K562 (cell line): ENCODE data around the gene VPS18. TPM values are rescaled to one million over a fixed set of nuclear protein-coding genes. Genes with fewer than 3 reads are reported as not detected.

Source experiments
- DMBX1 ChIP-seq: fragments of 250-450 bp; sonication (Bioruptor Pico); IDR thresholded peaks from 2 replicates; pipeline ENCODE4 v1.8.0; 2022; ENCODE audit warnings: inconsistent platforms, mild to moderate bottlenecking, moderate library complexity, borderline replicate concordance
- FOSL1 ChIP-seq: fragments of 200-800 bp; sonication (Bioruptor generic); conservative IDR thresholded peaks from 2 replicates; pipeline ENCODE4 v1.6.1; 2016; ENCODE audit warnings: missing genetic modification characterization, missing compliant biosample characterization
- FOXP1 ChIP-seq: sonication (generic); formaldehyde crosslinking; IDR thresholded peaks from 2 replicates; pipeline ENCODE4 v1.8.0; 2022; ENCODE audit warnings: mild to moderate bottlenecking, missing genetic modification reagents
- FOXP4 ChIP-seq: sonication (generic); formaldehyde crosslinking; IDR thresholded peaks from 2 replicates; pipeline ENCODE4 v1.8.0; 2022; ENCODE audit warnings: mild to moderate bottlenecking, missing genetic modification reagents, borderline replicate concordance
- NR3C1 ChIP-seq: sonication (generic); formaldehyde crosslinking; IDR thresholded peaks from 2 replicates; pipeline ENCODE4 v1.8.1; 2022; ENCODE audit warnings: missing genetic modification reagents
- PHF20 ChIP-seq: fragments of 450-650 bp; IDR thresholded peaks from 2 replicates; pipeline ENCODE4 v1.6.1; 2018; ENCODE audit not compliant: partially characterized antibody
- RBBP5 ChIP-seq: fragments of 200-600 bp; sonication (generic); IDR thresholded peaks from 2 replicates; pipeline ENCODE4 v1.6.1; 2012; ENCODE audit warnings: borderline replicate concordance, mild to moderate bottlenecking, low read length, control low read depth, inconsistent platforms; ENCODE audit not compliant: insufficient read depth, poor library complexity, severe bottlenecking
- SAP30 ChIP-seq: fragments of 200-600 bp; sonication (generic); IDR thresholded peaks from 2 replicates; pipeline ENCODE4 v1.6.1; 2012; ENCODE audit warnings: borderline replicate concordance, low read depth, mild to moderate bottlenecking, moderate library complexity, low read length, control low read depth, inconsistent platforms; ENCODE audit not compliant: insufficient read depth, poor library complexity, severe bottlenecking
- SMARCE1 ChIP-seq: fragments of 450-650 bp; IDR thresholded peaks from 2 replicates; pipeline ENCODE4 v1.7.1; 2016; ENCODE audit warnings: mild to moderate bottlenecking
- TAF1 ChIP-seq: IDR thresholded peaks from 2 replicates; pipeline ENCODE4 v1.6.1; 2011; ENCODE audit warnings: mild to moderate bottlenecking, low read length, moderate library complexity; ENCODE audit not compliant: insufficient read depth, control insufficient read depth, severe bottlenecking; ENCODE audit errors: extremely low read depth
- ZNF445 ChIP-seq: fragments of 250-450 bp; sonication (Bioruptor Pico); IDR thresholded peaks from 2 replicates; pipeline ENCODE4 v1.4.0; 2020; ENCODE audit warnings: low read depth, mild to moderate bottlenecking, moderate library complexity
- polyA plus RNA-seq, 8 experiments: library from polyadenylated mRNA; depleted of rRNA in 4 of 8; stranded (reverse) in 5 of 8; unstranded in 3 of 8; fragments of >200 nt; fragmentation: Nextera tagmentation in 2 of 8; fragmentation: Illumina TruSeq in 1 of 8; extraction: Ambion mirVana in 2 of 8; extraction: Trizol in 1 of 8; gene quantifications; 2 replicates each; pipeline versions ENCODE4 v1.2.1 to v1.2.3, GENCODE V29; 2011 to 2014; ENCODE audit warnings: inconsistent platforms in 1 of 8, missing spikeins in 1 of 8
- total RNA-seq, 7 experiments: library from RNA; depleted of rRNA in 6 of 7; stranded (reverse); fragments of >200 nt in 6 of 7; fragmentation: Illumina TruSeq in 2 of 7; extraction: Trizol in 2 of 7; gene quantifications; 2 replicates each; pipeline versions ENCODE4 v1.2.1 to v1.2.3, GENCODE V29; 2011 to 2021; ENCODE audit warnings: low replicate concordance in 1 of 7
- TF ChIP-seq, protein P1 (sequence below), 3 experiments: fragments of 200-800 bp in 1 of 3; fragments of 250-450 bp in 1 of 3; fragments of 450-650 bp in 1 of 3; sonication (Bioruptor Pico) in 1 of 3; sonication (Bioruptor generic) in 1 of 3; formaldehyde crosslinking in 1 of 3; IDR thresholded peaks; 2 replicates each; pipeline versions ENCODE4 v1.6.1 to v1.8.0; 2016 to 2022; ENCODE audit warnings: mild to moderate bottlenecking in 2 of 3, missing genetic modification characterization in 2 of 3, missing compliant biosample characterization in 1 of 3, moderate library complexity in 1 of 3
- TF ChIP-seq, protein P2 (sequence below): sonication (generic); formaldehyde crosslinking; IDR thresholded peaks from 2 replicates; pipeline ENCODE4 v1.8.1; 2023; ENCODE audit warnings: mild to moderate bottlenecking, missing genetic modification reagents, moderate library complexity
- TF ChIP-seq, protein P3 (sequence below), 2 experiments: IDR thresholded peaks; 2 replicates each; pipeline ENCODE4 v1.6.1; 2012; ENCODE audit warnings: improper control_type of control experiment in 2 of 2, low read depth in 2 of 2, low read length in 2 of 2, borderline replicate concordance in 1 of 2

The VPS18 gene
- total and polyA plus RNA-seq, 9 of the 15 experiments (the other 6 are each of a cell fraction or from before 2014, with no cell fraction given): 0.73 to 19.9 (median 8.5) TPM

DNA sequence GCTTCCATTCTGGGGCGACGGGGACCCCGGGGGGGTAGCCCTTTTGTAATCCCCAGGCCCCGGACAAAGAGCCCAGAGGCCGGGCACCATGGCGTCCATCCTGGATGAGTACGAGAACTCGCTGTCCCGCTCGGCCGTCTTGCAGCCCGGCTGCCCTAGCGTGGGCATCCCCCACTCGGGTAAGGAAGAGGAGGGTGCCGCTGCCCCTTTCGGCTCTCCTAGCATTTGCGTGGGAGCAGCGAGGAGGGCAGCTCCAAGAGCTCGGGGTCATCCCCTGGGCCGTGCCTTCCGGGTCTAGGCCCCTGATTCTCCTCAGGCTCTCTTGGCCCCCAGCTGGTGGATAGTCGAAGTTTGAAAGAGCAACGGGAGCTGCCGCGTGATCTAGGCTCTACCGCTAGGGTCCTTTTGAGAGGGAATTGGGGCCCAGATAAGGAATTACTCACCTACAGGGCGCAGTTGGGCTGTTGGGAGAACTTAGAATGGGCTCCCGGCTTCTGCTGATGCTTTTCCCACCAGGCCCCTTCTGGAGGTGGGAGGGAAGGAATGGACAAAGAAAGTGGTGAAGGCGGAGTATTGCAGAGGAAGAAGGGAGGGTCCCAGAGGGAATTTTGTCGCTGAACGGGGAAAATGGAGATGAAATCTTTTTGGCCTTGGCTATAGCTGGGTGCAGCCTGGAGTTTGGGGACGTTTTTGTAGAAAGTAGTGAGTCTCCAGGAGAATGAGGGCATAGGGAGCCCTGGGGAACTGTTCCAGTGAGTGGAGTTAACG lies 615 bp downstream of the VPS18 start (continued):
- TF ChIP-seq NR3C1: peak; percentile 64; the same call in 1 of the 2 replicates
- TF ChIP-seq, protein P1, sequence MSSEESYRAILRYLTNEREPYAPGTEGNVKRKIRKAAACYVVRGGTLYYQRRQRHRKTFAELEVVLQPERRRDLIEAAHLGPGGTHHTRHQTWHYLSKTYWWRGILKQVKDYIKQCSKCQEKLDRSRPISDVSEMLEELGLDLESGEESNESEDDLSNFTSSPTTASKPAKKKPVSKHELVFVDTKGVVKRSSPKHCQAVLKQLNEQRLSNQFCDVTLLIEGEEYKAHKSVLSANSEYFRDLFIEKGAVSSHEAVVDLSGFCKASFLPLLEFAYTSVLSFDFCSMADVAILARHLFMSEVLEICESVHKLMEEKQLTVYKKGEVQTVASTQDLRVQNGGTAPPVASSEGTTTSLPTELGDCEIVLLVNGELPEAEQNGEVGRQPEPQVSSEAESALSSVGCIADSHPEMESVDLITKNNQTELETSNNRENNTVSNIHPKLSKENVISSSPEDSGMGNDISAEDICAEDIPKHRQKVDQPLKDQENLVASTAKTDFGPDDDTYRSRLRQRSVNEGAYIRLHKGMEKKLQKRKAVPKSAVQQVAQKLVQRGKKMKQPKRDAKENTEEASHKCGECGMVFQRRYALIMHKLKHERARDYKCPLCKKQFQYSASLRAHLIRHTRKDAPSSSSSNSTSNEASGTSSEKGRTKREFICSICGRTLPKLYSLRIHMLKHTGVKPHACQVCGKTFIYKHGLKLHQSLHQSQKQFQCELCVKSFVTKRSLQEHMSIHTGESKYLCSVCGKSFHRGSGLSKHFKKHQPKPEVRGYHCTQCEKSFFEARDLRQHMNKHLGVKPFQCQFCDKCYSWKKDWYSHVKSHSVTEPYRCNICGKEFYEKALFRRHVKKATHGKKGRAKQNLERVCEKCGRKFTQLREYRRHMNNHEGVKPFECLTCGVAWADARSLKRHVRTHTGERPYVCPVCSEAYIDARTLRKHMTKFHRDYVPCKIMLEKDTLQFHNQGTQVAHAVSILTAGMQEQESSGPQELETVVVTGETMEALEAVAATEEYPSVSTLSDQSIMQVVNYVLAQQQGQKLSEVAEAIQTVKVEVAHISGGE (CRISPR knock-in tag; IDR thresholded peaks at IDR 0.05): 0 out of 6 replicates have a peak, but pooled peaks of 1 of the 3 experiments have one; percentile 6
- peak; percentile 42; the same call in 1 of the 2 replicates for TF ChIP-seq FOXP4
- TF ChIP-seq ZNF445 (CRISPR knock-in tag): no peak
- peak; percentile 61 for TF ChIP-seq SAP30
- TF ChIP-seq TAF1: peak; percentile 46
- peak; percentile 16 for TF ChIP-seq RBBP5
- peak; percentile 60 for TF ChIP-seq SMARCE1
- TF ChIP-seq FOXP1: 0 out of 2 replicates have a peak, but pooled peaks have one; percentile 56
- TF ChIP-seq, protein P2, sequence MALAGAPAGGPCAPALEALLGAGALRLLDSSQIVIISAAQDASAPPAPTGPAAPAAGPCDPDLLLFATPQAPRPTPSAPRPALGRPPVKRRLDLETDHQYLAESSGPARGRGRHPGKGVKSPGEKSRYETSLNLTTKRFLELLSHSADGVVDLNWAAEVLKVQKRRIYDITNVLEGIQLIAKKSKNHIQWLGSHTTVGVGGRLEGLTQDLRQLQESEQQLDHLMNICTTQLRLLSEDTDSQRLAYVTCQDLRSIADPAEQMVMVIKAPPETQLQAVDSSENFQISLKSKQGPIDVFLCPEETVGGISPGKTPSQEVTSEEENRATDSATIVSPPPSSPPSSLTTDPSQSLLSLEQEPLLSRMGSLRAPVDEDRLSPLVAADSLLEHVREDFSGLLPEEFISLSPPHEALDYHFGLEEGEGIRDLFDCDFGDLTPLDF (CRISPR knock-in tag): 0 out of 2 replicates have a peak, but pooled peaks have one; percentile 51
- TF ChIP-seq FOSL1 (tag): peak; percentile 84
- no peak for TF ChIP-seq DMBX1 (CRISPR knock-in tag)
- TF ChIP-seq, protein P3, sequence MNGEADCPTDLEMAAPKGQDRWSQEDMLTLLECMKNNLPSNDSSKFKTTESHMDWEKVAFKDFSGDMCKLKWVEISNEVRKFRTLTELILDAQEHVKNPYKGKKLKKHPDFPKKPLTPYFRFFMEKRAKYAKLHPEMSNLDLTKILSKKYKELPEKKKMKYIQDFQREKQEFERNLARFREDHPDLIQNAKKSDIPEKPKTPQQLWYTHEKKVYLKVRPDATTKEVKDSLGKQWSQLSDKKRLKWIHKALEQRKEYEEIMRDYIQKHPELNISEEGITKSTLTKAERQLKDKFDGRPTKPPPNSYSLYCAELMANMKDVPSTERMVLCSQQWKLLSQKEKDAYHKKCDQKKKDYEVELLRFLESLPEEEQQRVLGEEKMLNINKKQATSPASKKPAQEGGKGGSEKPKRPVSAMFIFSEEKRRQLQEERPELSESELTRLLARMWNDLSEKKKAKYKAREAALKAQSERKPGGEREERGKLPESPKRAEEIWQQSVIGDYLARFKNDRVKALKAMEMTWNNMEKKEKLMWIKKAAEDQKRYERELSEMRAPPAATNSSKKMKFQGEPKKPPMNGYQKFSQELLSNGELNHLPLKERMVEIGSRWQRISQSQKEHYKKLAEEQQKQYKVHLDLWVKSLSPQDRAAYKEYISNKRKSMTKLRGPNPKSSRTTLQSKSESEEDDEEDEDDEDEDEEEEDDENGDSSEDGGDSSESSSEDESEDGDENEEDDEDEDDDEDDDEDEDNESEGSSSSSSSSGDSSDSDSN (IDR thresholded peaks at IDR 0.05; ENCODE audit: borderline replicate concordance in 1 of 2, low read depth in 2 of 2, low read length in 2 of 2): peak; percentile 41 to 85; a peak in 1 of 4 replicates
- peak; percentile 51 for TF ChIP-seq PHF20
